Ovary (tissue), 3 donors: ENCODE data around the gene AUTS2.

ENCODE experiments used
- CTCF ChIP-seq, 3 donors: fragments of 450-650 bp in 2 of 3; fragments of 200-600 bp in 1 of 3; IDR thresholded peaks; one replicate each; pipeline versions ENCODE4 v1.5.1 to v1.8.0; 2016 to 2022; ENCODE audit warnings: antibody characterized with exemption in 3 of 3, mild to moderate bottlenecking in 1 of 3
- EP300 ChIP-seq: sonication (generic); formaldehyde crosslinking; IDR thresholded peaks from one replicate; pipeline ENCODE4 v1.6.1; 2017; ENCODE audit warnings: antibody characterized with exemption
- POLR2A ChIP-seq: fragments of 450-650 bp; IDR thresholded peaks from one replicate; pipeline ENCODE4 v1.6.1; 2017; ENCODE audit warnings: antibody characterized with exemption, mild to moderate bottlenecking, moderate library complexity
- donor health status: DM: no; HTN: no; CAD: no.

DNA sequence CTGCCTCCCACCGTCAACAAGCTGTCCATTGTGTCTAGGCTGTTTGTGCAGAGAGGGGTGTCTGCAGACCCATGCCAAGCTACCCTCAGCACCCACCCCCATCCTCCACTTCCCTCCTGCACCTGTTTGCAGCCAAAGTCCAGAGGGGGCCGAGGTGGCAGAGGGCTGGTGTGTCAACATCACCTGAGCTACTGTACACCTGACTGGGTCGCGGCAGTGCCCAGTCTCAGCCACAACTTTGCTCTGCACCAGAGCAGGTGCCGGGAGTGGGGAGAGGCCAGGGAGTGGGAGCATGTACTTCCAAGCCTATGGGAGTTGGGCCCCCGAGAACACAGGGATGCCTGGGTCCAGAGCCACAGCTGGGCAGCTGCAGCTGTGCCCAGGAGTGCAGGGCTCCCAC lies 93.1 kb downstream of the AUTS2 start:
- no peak for TF ChIP-seq EP300
- no peak for TF ChIP-seq CTCF (IDR thresholded peaks at IDR 0.05)
- no peak for TF ChIP-seq POLR2A
